ENCODE data around the gene ANKRD12. TPM values are rescaled to one million over a fixed set of nuclear protein-coding genes. Genes with fewer than 3 reads are reported as not detected.

ANKRD12 gene
- total RNA-seq, 1 experiment from 2014 or later: 30.7 TPM

GRCh38 chr18:9234528-9234927 is 97.9 kb downstream of the ANKRD12 start:
- H3K27ac ChIP-seq (ENCODE audit: low read length): no peak overlapping the region
- no TSS peak for BruUV-seq (replicated peaks)
- H3K4me3 ChIP-seq (ENCODE audit: low read depth in 2 of 2, low read length in 2 of 2): no peak overlapping the region
- H3K4me1 ChIP-seq (ENCODE audit: control insufficient read depth, insufficient read depth, low read length): no peaks in the 10 kb centered on the region
- in situ Hi-C loops (cut with HindIII; ENCODE audit: low pct_unique_long_range_greater_than_20kb, low sequenced_read_pairs) (no loop called here), intact Hi-C loops (cut with micrococcal nuclease; ENCODE audit: unreplicated experiment) (no loop called here)
- ChIA-PET CTCF (no interaction called here), POLR2A (no interaction called here)
- TF ChIP-seq, protein P1, sequence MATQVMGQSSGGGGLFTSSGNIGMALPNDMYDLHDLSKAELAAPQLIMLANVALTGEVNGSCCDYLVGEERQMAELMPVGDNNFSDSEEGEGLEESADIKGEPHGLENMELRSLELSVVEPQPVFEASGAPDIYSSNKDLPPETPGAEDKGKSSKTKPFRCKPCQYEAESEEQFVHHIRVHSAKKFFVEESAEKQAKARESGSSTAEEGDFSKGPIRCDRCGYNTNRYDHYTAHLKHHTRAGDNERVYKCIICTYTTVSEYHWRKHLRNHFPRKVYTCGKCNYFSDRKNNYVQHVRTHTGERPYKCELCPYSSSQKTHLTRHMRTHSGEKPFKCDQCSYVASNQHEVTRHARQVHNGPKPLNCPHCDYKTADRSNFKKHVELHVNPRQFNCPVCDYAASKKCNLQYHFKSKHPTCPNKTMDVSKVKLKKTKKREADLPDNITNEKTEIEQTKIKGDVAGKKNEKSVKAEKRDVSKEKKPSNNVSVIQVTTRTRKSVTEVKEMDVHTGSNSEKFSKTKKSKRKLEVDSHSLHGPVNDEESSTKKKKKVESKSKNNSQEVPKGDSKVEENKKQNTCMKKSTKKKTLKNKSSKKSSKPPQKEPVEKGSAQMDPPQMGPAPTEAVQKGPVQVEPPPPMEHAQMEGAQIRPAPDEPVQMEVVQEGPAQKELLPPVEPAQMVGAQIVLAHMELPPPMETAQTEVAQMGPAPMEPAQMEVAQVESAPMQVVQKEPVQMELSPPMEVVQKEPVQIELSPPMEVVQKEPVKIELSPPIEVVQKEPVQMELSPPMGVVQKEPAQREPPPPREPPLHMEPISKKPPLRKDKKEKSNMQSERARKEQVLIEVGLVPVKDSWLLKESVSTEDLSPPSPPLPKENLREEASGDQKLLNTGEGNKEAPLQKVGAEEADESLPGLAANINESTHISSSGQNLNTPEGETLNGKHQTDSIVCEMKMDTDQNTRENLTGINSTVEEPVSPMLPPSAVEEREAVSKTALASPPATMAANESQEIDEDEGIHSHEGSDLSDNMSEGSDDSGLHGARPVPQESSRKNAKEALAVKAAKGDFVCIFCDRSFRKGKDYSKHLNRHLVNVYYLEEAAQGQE (IDR thresholded peaks at IDR 0.05; ENCODE audit: insufficient read depth in 1 of 2, low read depth in 2 of 2, low read length in 1 of 2): no peak
- TF ChIP-seq POLR2AphosphoS5 (IDR thresholded peaks at IDR 0.05; ENCODE audit: low read depth, low read length) (no peak), CTCF (IDR thresholded peaks at IDR 0.05) (no peak), SIN3A (IDR thresholded peaks at IDR 0.05; ENCODE audit: borderline replicate concordance, insufficient read depth, low read depth, low read length) (no peak), TCF7L2 (IDR thresholded peaks at IDR 0.05; ENCODE audit: low read depth, low read length) (no peak)
- no peaks in the 10 kb centered on the region for H3K27me3 ChIP-seq (ENCODE audit: control insufficient read depth, insufficient read depth, low read length)
- ATAC-seq (no peak), DNase-seq (ENCODE audit: low read depth, low spot score) (no peak)
- peaks cover 7% of the 10 kb centered on the region; the same call in 1 of the 2 replicates for H3K9me3 ChIP-seq (ENCODE audit: control insufficient read depth, insufficient read depth, low read depth, low read length)
- no peaks in the 10 kb centered on the region; the same call in 1 of the 2 replicates for H3K36me3 ChIP-seq (ENCODE audit: control insufficient read depth, insufficient read depth, low read length)

- Histone ChIP-seq H3K36me3 (ENCODE audit: control insufficient read depth, insufficient read depth, low read length) (no peaks in the 10 kb centered on the region; the same call in 1 of the 2 replicates), H3K4me3 (ENCODE audit: low read depth in 2 of 2, low read length in 2 of 2) (no peak overlapping the region), H3K4me1 (ENCODE audit: control insufficient read depth, insufficient read depth, low read length) (no peaks in the 10 kb centered on the region), H3K9me3 (ENCODE audit: control insufficient read depth, insufficient read depth, low read depth, low read length) (no peaks in the 10 kb centered on the region), H3K27ac (ENCODE audit: low read length) (no peak overlapping the region), H3K27me3 (ENCODE audit: control insufficient read depth, insufficient read depth, low read length) (no peaks in the 10 kb centered on the region)
- CTCF ChIA-PET: no interaction called here
- BruUV-seq (replicated peaks): no TSS peak
- TF ChIP-seq SIN3A (IDR thresholded peaks at IDR 0.05; ENCODE audit: borderline replicate concordance, insufficient read depth, low read depth, low read length) (no peak), TCF7L2 (IDR thresholded peaks at IDR 0.05; ENCODE audit: low read depth, low read length) (no peak), CTCF (IDR thresholded peaks at IDR 0.05) (no peak), POLR2AphosphoS5 (IDR thresholded peaks at IDR 0.05; ENCODE audit: low read depth, low read length) (no peak)
- TF ChIP-seq, protein P1 (IDR thresholded peaks at IDR 0.05; ENCODE audit: insufficient read depth in 1 of 2, low read depth in 2 of 2, low read length in 1 of 2): no peak
- ATAC-seq: no peak
- in situ Hi-C loops (cut with HindIII; ENCODE audit: low pct_unique_long_range_greater_than_20kb, low sequenced_read_pairs): no loop called here
- POLR2A ChIA-PET: no interaction called here
- intact Hi-C loops (cut with micrococcal nuclease; ENCODE audit: unreplicated experiment): no loop called here
- no peak for DNase-seq (ENCODE audit: low read depth, low spot score)
Measured at GRCh38 chr18:9237981-9238380, 101.4 kb downstream of the ANKRD12 start.
